GM06990 (cell line): ENCODE data around the gene MT1M.
A peak's percentile ranks its signal among the peaks of the same experiment; 100 is the strongest.
"Not testable (repeated sequence)": the region's sequence is repeated elsewhere in the genome, so short reads cannot be mapped to it uniquely, and the experiment has no call there.

Experiments
- DNase-seq: peaks from one replicate; pipeline ENCODE4 v3.0.0-alpha.2; 2011; ENCODE audit not compliant: insufficient read length; ENCODE audit errors: extremely low read depth
- H3K27me3 ChIP-seq: replicated peaks from 2 replicates; pipeline ENCODE4 v1.6.0; 2011; ENCODE audit warnings: low read length; ENCODE audit not compliant: control insufficient read depth, insufficient read depth
- H3K36me3 ChIP-seq: 2 replicates; pipeline ENCODE4 v1.5.1; 2011; ENCODE audit warnings: low read length; ENCODE audit not compliant: control insufficient read depth, insufficient read depth
- H3K4me3 ChIP-seq: replicated peaks from 2 replicates; pipeline ENCODE4 v1.5.1; 2011; ENCODE audit warnings: low read depth, mild to moderate bottlenecking, control low read depth, low read length
- CTCF ChIP-seq: IDR thresholded peaks from 2 replicates; pipeline ENCODE4 v1.5.1; 2011; ENCODE audit warnings: low read length, control low read depth, mild to moderate bottlenecking, inconsistent platforms; ENCODE audit not compliant: insufficient read depth, poor library complexity, severe bottlenecking

MT1M gene

GRCh38 chr16:56653218-56653617 is 20.8 kb downstream of the MT1M start:
- no peak overlapping the region for H3K4me3 ChIP-seq

GRCh38 chr16:56657555-56658326 is 25.3 kb downstream of the MT1M start, which contains the start of gene MT1F:
Gene MT1F, plus strand, starts transcription at chr16:56657959. Its CDS starts 100 bp downstream, at chr16:56658059.
- Histone ChIP-seq H3K27me3 (peaks cover 3% of the 10 kb centered on the region), H3K4me3 (peak within 1 kb of the TSS; percentile 70), H3K36me3 (no peaks in the 10 kb centered on the region)
- peak; percentile 25 for DNase-seq
- TF ChIP-seq CTCF: no peak

More at GRCh38 chr16:56653218-56653617, 20.8 kb downstream of the MT1M start:
- no peaks in the 10 kb centered on the region for H3K36me3 ChIP-seq
- no peak for DNase-seq
- TF ChIP-seq CTCF: no peak
- H3K27me3 ChIP-seq: peaks cover 5% of the 10 kb centered on the region

- peak overlapping the region; percentile 70 for H3K4me3 ChIP-seq
- DNase-seq: no peak
Measured at GRCh38 chr16:56658327-56658875, 25.9 kb downstream of the MT1M start.

GRCh38 chr16:56662357-56663354 is 30.2 kb downstream of the MT1M start:
- no peak for TF ChIP-seq CTCF

More at GRCh38 chr16:56658327-56658875, 25.9 kb downstream of the MT1M start:
- no peak for TF ChIP-seq CTCF
- no peaks in the 10 kb centered on the region for H3K36me3 ChIP-seq
- H3K27me3 ChIP-seq: peaks cover 3% of the 10 kb centered on the region

GRCh38 chr16:56664506-56664905 is 32.0 kb downstream of the MT1M start:
- Histone ChIP-seq H3K36me3 (no peaks in the 10 kb centered on the region), H3K27me3 (peaks cover 5% of the 10 kb centered on the region), H3K4me3 (no peak overlapping the region)
- DNase-seq: no peak
- TF ChIP-seq CTCF: no peak

More at GRCh38 chr16:56662357-56663354, 30.2 kb downstream of the MT1M start:
- no peaks in the 10 kb centered on the region for H3K36me3 ChIP-seq
- no peak for DNase-seq
- H3K27me3 ChIP-seq: peaks cover 5% of the 10 kb centered on the region
- no peak overlapping the region for H3K4me3 ChIP-seq

- not testable (repeated sequence) for H3K4me3 ChIP-seq, H3K27me3 ChIP-seq, H3K36me3 ChIP-seq, DNase-seq
Measured at GRCh38 chr16:56665286-56666261, 33.1 kb downstream of the MT1M start.
